ENCODE data around the gene TBC1D1.

The TBC1D1 gene, protein sequence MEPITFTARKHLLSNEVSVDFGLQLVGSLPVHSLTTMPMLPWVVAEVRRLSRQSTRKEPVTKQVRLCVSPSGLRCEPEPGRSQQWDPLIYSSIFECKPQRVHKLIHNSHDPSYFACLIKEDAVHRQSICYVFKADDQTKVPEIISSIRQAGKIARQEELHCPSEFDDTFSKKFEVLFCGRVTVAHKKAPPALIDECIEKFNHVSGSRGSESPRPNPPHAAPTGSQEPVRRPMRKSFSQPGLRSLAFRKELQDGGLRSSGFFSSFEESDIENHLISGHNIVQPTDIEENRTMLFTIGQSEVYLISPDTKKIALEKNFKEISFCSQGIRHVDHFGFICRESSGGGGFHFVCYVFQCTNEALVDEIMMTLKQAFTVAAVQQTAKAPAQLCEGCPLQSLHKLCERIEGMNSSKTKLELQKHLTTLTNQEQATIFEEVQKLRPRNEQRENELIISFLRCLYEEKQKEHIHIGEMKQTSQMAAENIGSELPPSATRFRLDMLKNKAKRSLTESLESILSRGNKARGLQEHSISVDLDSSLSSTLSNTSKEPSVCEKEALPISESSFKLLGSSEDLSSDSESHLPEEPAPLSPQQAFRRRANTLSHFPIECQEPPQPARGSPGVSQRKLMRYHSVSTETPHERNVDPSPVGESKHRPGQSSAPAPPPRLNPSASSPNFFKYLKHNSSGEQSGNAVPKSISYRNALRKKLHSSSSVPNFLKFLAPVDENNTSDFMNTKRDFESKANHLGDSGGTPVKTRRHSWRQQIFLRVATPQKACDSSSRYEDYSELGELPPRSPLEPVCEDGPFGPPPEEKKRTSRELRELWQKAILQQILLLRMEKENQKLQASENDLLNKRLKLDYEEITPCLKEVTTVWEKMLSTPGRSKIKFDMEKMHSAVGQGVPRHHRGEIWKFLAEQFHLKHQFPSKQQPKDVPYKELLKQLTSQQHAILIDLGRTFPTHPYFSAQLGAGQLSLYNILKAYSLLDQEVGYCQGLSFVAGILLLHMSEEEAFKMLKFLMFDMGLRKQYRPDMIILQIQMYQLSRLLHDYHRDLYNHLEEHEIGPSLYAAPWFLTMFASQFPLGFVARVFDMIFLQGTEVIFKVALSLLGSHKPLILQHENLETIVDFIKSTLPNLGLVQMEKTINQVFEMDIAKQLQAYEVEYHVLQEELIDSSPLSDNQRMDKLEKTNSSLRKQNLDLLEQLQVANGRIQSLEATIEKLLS (N-terminal part only)

DNA sequence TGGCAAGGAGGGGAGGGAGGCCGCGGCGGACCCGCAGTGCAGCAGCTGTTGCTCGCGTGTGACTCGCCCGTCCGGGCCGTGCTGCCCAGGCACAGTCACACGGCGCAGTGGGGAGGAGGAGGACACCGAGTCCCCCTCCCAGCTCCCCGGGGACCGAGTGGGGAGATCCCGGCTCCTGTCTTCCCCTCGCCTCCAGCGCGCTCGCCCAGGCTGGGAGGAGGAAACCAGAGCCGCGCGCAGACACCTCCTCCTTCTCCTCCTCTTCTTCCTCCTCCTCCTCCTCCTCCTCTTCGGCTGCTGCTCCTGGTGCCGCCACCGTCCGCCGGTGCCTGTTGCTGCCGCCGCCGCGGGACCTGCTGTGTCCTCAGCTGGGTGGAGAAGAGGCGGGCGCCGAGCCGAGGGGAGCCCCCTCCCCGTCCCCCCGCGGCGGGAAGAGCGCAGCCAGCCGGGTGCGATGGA, at the start of gene TBC1D1:
TBC1D1 (plus strand) TSS at position 284 of the 459 bp plus-strand sequence. CDS start 11,012 bp downstream, outside the sequence.
- Histone ChIP-seq H3K27me3 (ENCODE audit: insufficient read depth, low read length) (no peaks in the 10 kb centered on the region), H2AFZ (ENCODE audit: low read length) (no peak within 1 kb of the TSS), H3K27ac (ENCODE audit: low read depth, low read length, poor library complexity, severe bottlenecking) (peak within 1 kb of the TSS; percentile 78), H4K20me1 (ENCODE audit: insufficient read depth, low read length) (no peaks in the 10 kb centered on the region), H3F3A (ENCODE audit: insufficient read depth, low read length) (peaks cover 10% of the 10 kb centered on the region; the same call in 1 of the 2 replicates), H3K9me3 (ENCODE audit: low read length) (no peaks in the 10 kb centered on the region), H3K4me3 (ENCODE audit: low read depth, low read length, poor library complexity, severe bottlenecking) (peak within 1 kb of the TSS; percentile 90), H3K4me1 (ENCODE audit: insufficient read depth, low read length, severe bottlenecking) (peaks cover 35% of the 10 kb centered on the region), H3K9me2 (ENCODE audit: low read depth, low read length) (no peaks in the 10 kb centered on the region), H3K79me2 (ENCODE audit: insufficient read depth, low read length) (peaks cover 22% of the 10 kb centered on the region), H3K4me2 (ENCODE audit: low read length) (peak within 1 kb of the TSS; percentile 89), H3K36me3 (ENCODE audit: insufficient read depth, low read length) (no peaks in the 10 kb centered on the region), H3K9ac (ENCODE audit: low read length) (peak within 1 kb of the TSS; percentile 95)
- TF ChIP-seq, protein P1, sequence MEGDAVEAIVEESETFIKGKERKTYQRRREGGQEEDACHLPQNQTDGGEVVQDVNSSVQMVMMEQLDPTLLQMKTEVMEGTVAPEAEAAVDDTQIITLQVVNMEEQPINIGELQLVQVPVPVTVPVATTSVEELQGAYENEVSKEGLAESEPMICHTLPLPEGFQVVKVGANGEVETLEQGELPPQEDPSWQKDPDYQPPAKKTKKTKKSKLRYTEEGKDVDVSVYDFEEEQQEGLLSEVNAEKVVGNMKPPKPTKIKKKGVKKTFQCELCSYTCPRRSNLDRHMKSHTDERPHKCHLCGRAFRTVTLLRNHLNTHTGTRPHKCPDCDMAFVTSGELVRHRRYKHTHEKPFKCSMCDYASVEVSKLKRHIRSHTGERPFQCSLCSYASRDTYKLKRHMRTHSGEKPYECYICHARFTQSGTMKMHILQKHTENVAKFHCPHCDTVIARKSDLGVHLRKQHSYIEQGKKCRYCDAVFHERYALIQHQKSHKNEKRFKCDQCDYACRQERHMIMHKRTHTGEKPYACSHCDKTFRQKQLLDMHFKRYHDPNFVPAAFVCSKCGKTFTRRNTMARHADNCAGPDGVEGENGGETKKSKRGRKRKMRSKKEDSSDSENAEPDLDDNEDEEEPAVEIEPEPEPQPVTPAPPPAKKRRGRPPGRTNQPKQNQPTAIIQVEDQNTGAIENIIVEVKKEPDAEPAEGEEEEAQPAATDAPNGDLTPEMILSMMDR (IDR thresholded peaks at IDR 0.05; ENCODE audit: low read length): no peak
- TF ChIP-seq EZH2 (IDR thresholded peaks at IDR 0.05; ENCODE audit: borderline replicate concordance, low read length): no peak

DNA sequence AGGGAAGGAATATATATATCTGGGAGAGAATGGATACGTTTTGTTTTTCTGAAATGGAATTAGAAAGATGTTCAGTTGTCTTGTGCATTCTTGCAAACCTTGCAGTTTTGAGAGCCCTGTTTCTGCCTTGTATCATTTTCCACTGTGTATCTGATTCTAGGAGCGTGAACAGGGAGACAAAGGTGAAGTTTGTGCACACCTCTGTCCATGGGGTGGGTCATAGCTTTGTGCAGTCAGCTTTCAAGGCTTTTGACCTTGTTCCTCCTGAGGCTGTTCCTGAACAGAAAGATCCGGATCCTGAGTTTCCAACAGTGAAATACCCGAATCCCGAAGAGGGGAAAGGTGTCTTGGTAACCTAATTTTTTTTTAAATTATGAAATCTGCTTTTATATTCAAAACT, 46.7 kb upstream of the TBC1D1 start:
- no peaks in the 10 kb centered on the region for H3F3A ChIP-seq (ENCODE audit: insufficient read depth, low read length)
- H3K4me2 ChIP-seq (ENCODE audit: low read length): no peak overlapping the region
- H3K27me3 ChIP-seq (ENCODE audit: insufficient read depth, low read length): no peaks in the 10 kb centered on the region
- H3K9me2 ChIP-seq (ENCODE audit: low read depth, low read length): no peaks in the 10 kb centered on the region
- TF ChIP-seq, protein P1 (IDR thresholded peaks at IDR 0.05; ENCODE audit: low read length): no peak
- TF ChIP-seq EZH2 (IDR thresholded peaks at IDR 0.05; ENCODE audit: borderline replicate concordance, low read length): no peak
- H3K79me2 ChIP-seq (ENCODE audit: insufficient read depth, low read length): no peaks in the 10 kb centered on the region
- H3K9me3 ChIP-seq (ENCODE audit: low read length): no peaks in the 10 kb centered on the region
- no peak overlapping the region for H3K27ac ChIP-seq (ENCODE audit: low read depth, low read length, poor library complexity, severe bottlenecking)
- no peak overlapping the region for H2AFZ ChIP-seq (ENCODE audit: low read length)
- no peaks in the 10 kb centered on the region for H4K20me1 ChIP-seq (ENCODE audit: insufficient read depth, low read length)
- H3K4me3 ChIP-seq (ENCODE audit: low read depth, low read length, poor library complexity, severe bottlenecking): no peak overlapping the region
- H3K9ac ChIP-seq (ENCODE audit: low read length): no peak overlapping the region
- peaks cover 18% of the 10 kb centered on the region for H3K4me1 ChIP-seq (ENCODE audit: insufficient read depth, low read length, severe bottlenecking)
- H3K36me3 ChIP-seq (ENCODE audit: insufficient read depth, low read length): peaks cover 78% of the 10 kb centered on the region

DNA sequence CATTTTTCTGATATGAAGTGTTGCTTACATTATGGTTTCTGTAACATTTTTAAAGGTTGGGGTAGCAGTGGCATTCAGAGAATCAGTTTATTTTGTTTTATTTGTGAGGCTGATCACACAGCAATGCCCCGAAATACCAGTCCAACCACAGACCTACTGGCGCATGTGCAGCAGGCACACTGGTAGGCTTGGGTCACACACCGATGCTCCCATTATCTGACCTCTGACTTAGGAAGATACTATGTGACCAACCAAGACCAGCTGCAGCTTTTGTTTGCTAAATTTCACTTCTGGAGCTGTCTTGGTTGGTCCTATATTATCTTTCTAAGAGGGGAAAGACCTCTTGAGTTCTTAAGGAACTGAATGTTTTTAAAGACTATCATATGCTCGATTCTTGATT, 45.7 kb upstream of the TBC1D1 start:
- H3K27me3 ChIP-seq (ENCODE audit: insufficient read depth, low read length): no peaks in the 10 kb centered on the region
- H3K4me3 ChIP-seq (ENCODE audit: low read depth, low read length, poor library complexity, severe bottlenecking): no peak overlapping the region
- peak overlapping the region; percentile 43 for H3K27ac ChIP-seq (ENCODE audit: low read depth, low read length, poor library complexity, severe bottlenecking)
- no peaks in the 10 kb centered on the region for H3F3A ChIP-seq (ENCODE audit: insufficient read depth, low read length)
- H3K79me2 ChIP-seq (ENCODE audit: insufficient read depth, low read length): no peaks in the 10 kb centered on the region
- H3K4me1 ChIP-seq (ENCODE audit: insufficient read depth, low read length, severe bottlenecking): peaks cover 18% of the 10 kb centered on the region
- H3K9me3 ChIP-seq (ENCODE audit: low read length): no peaks in the 10 kb centered on the region
- 0 out of 2 replicates have a peak overlapping the region, but pooled peaks have one; percentile 18 for H3K4me2 ChIP-seq (ENCODE audit: low read length)
- no peak for TF ChIP-seq EZH2 (IDR thresholded peaks at IDR 0.05; ENCODE audit: borderline replicate concordance, low read length)
- H3K9ac ChIP-seq (ENCODE audit: low read length): 0 out of 2 replicates have a peak overlapping the region, but pooled peaks have one; percentile 26
- H3K36me3 ChIP-seq (ENCODE audit: insufficient read depth, low read length): peaks cover 74% of the 10 kb centered on the region
- no peak overlapping the region for H2AFZ ChIP-seq (ENCODE audit: low read length)
- H4K20me1 ChIP-seq (ENCODE audit: insufficient read depth, low read length): no peaks in the 10 kb centered on the region
- H3K9me2 ChIP-seq (ENCODE audit: low read depth, low read length): no peaks in the 10 kb centered on the region
